GM19239 (cell line): ENCODE measurements around the gene HOXB1.
A peak's percentile ranks its signal among the peaks of the same experiment; 100 is the strongest.

Experiments
- DNase-seq: peaks from one replicate; pipeline ENCODE4 v3.0.0; 2011; ENCODE audit warnings: low spot score; ENCODE audit not compliant: insufficient read length
- FAIRE-seq: peaks from 2 replicates; lab custom pipeline; 2011; peaks lifted over from hg19 to GRCh38; lab: Jason Lieb, UNC

Gene HOXB1

DNA sequence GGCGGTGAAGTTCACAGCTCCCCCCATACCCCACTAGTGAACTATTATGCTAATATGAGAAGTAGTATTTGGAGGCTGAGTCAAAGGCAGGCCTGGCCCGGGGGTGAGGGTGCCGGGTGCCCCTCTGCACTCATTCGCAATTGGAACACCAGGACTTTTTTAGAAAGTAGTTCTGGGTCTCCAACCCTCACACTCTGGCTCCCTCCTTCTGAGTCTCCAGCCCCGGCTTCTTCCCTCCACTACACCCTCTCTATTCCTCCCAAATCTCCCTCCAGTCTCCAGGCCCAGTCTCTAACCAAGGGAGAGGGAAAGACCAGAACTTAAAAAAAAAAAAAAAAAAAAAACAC is 25.4 kb upstream of the HOXB1 start:
- FAIRE-seq = no peak
- DNase-seq = no peak

DNA sequence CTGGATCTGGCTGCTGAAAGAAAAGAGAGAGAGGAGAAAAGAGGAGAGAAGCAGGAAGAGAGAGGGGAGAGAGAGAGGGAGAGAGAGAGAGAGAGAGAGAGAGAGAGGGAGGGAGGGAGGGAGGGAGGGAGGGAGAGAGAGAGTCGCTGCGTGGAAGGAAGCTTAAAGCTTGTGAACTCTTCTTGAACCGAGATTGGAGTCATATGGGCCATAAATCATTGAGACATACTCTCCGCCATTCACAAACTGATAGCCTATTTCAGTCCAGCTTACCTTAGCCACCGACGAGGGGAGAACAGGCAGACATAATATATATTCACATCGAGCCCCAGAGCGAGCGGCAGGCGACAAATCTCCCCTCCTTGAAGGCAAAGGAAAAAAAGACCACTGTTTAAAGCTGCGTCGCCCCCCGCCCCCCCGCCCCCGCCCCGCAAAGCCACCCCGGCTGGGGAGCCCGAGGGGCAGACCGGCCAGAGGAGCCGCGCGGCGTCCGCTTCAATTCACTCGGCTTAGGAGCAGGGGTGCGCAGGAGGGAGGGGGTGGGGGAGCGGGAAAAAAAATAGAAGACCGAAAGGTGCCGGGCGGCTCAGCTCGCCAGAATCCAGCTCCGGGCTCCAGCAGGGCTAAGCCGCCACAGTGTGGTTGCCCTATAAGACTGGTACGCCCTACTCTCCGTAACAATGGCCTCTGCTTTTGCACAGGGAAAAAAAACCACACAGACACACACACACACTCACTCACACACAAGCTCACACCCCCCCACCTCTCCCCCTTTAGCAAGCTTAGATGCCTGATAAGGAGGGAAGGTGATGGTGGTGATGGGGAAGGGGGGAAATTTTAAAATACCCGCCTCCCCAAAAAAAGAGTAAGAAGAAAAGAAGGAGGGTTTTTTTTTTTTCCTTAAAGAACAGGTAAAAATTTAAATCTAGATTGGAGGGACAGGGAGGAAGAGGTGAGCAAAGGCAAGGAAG is 24.7 kb upstream of the HOXB1 start:
- DNase-seq (no peak), FAIRE-seq (no peak)

DNA sequence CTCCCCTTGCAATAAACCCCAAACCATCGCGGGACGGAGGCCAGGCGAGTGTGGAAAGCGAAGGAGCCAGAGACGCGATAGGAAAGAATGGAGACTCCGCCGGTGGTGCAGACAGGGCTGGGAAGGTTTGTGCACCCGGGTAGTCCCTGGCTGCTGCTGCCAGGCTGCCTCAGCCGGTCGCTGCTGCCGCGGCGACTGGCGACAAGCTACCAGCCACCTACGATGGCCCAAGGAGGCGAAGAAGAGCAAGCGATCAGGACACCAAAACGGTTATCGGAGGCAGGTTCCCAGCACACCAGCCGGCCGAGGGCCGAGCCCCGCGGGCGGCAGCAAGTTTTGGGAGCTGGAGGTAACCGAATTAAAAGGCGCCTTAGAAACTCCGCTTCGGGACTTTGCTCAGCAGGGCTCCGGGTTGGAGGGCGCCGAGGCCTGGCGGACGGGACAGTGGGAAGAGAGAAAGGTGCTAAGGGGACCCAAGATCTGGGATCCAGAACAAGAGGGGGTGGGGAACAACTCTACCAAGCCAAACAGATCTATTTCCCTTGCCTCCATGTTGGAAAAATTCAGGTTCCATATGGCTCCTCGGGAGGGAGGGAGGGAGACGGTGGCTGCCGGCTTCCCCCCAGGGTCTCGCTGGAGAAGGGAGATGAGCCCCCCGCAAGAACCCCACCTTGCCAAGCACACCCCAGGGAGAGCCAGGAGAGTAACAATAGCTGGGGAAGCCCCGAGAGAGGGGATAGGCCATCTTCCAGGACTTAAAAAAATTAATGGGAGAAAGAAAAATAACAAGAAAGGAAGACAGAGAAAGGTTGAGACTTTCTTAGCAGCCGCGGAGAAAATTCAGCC is 23.8 kb upstream of the HOXB1 start:
- DNase-seq (no peak), FAIRE-seq (no peak)

DNA sequence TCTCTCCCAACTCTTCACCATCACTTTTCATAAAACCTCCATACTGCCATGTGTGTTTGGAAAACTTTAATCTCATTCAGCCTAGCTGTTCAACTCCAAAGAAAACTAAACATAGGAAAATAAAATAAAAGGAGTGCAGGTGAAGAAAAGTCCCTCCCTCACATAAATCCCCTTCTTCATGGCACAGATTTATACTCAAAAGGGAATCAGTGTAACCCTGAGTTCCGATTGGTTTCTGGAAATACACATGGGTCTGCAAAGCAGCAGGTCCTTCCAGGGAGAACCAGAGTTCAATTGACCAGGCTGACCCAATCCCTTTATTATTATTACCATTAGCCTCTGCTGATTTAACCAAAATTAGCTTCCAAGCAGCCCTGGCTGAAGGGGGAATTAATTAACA is 23.0 kb upstream of the HOXB1 start:
- FAIRE-seq (peak; percentile 11), DNase-seq (no peak)

DNA sequence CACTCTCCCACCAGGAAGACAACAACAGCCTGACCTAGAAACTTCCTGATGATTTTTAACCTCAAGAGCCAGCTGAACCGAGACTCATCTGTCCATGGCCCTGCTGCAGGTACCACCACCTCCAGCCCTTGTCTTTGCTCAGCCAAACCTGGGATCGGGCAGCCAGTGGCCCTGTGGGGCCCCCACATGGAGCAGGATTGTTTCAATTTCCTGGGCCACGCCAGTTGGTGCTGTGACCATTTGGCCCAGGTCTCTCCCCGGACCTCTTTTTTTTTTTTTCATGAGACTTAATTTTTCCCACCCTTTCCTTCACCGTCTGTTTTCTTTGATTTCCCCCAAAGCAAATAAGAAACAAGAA is 22.4 kb upstream of the HOXB1 start:
- FAIRE-seq (no peak), DNase-seq (no peak)

DNA sequence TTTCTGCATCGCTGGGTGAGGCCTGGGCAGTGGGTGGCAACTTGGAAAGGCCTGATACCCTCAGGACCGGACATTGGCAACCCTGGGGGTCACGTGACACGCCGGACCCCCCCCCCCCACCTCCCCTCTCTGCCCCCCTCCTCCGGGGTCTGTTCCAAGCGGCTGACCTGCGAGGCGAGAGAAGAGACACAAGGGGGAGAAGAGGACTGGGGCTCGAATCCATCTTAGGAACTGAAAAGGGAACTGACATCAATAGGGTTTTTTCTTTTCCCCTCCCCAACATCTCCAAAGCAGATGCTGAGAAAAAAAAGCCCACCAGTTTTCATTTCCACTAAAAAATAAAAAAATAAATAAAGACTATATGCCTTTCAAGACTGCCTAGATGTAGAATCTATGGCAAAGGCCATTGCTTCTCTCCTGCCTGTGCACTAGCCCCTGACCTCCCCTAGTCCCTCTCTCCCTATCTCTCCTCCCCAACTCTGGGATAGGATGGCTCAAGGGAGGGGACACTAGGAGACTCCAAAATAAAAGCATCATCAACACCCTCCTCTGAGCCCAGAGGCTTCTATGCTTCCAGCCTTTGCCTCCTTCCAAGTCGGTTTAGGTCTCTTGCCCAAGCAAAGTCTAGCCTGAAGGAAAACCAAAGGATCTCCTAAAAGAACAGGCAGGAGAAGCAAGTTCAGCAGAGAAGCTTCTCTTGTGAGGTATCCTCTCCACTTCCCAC is 21.8 kb upstream of the HOXB1 start:
- DNase-seq (no peak), FAIRE-seq (peak; percentile 8)

DNA sequence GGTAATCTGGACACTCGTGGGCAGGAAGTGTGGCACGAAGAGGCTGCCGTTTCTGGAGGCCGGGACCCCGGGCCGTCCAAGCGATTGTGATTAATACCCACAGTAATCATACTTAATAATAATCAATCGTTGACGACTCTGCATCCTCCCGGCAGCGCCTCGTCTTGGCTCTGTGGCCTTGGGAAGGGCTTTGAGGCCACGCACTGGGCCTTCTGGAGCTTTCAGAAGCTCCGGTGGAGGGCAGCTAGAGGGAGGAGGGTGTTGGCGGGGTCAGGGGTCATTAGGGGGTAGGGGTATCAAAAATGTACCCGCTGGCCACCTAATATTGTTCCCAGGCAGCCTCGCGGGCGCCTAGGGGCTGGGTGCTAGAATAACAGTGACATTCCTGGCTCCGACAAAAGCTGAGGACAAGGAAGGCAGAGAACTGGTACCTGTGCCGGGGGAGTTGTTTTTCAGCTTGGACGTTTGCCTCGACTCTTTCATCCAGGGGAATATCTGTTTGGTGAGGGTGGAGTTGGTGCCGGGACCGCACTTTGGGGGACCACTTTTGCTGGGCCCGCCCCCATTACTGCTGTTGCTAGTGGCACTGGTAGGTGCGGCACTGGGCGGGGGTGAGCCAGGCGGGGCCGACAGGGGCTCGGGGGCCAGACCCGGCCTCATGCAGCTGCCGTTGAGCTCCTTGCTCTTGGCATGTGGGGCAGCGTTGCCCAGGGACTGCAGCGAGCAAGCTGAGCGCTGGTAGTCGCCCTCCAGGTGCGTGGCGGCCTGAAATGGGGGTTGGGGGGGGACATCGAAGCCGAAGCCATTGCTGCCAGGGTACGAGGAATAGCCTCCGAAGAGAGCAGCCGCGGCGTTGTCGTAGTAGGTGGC is 21.0 kb upstream of the HOXB1 start:
- FAIRE-seq = no peak
- no peak for DNase-seq

DNA sequence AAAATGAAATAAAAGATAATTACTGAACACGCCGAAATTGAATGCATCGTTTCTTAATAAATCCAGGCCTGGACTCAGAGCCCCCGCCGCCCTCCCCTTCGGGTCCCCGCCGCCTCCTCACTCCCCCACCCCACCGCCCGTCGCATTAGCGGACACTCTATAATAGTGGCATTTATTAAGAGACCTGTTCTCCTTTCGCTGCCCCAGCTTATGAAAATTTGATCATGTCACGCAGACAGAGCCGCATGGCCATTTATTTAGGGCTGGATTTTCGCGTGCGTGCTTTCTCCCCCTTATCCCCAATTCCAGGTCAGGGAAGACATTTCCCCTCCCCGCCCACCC is 20.4 kb upstream of the HOXB1 start:
- DNase-seq (no peak), FAIRE-seq (no peak)

DNA sequence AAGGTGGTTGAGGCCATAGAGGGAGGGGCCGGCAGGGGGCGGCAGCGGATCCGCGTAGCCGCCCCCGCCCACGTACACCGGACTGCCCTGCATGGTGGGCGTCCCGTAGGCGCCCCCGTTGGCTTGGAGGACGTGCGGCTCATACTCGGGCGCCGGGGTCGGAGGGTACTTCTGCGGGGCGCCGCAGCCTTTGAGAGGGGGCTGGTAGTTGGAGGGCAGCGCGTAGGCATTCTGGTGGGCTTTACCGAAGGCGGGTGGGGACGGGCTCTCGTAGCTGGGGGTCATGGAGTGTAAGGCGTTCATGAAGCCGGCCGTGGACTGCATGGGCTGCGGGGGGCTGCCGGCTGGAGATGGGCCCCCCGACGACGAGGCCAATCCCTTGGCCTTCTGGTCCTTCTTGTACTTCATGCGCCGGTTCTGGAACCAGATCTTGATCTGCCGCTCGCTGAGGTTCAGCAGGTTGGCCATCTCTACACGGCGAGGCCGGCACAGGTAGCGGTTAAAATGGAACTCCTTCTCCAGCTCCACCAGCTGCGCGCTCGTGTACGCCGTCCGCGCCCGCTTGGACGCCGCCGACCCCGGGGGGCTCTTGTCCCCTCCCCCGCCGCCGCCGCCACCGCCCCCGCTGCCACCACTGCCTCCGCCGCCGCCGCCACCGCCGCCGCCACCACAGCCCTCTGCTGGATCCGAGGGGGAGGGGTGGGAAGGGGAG is 19.8 kb upstream of the HOXB1 start:
- no peak for FAIRE-seq
- DNase-seq = no peak

DNA sequence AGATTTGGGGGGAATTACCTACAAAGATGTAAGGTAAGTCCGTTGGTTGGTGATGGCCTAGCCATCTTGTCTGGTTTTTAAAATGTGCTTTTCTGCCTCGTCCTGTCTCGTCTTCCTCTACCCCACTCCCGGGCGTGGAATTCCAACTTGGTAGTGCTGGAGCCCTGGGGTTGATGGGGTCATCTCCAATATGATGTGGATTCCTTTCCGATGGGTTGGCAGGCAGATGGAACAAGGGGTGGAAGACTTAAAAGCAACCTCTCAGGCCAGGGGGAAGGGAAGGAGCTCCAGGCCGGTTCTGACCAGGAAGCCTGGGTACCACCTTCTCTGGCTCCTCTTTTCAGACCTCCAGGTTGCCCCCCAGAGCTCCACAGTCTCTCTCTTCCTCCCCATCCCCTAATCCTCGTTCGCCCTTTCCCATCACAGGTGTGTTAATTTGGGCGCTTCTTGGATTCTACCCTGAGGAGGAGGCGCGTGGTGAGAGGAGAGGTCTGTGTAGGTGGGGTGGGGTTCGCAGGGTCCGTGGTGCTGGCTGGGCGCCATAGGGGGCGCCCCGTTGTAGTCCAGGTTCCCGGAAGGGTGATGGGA is 19.2 kb upstream of the HOXB1 start:
- DNase-seq = no peak
- FAIRE-seq = no peak

DNA sequence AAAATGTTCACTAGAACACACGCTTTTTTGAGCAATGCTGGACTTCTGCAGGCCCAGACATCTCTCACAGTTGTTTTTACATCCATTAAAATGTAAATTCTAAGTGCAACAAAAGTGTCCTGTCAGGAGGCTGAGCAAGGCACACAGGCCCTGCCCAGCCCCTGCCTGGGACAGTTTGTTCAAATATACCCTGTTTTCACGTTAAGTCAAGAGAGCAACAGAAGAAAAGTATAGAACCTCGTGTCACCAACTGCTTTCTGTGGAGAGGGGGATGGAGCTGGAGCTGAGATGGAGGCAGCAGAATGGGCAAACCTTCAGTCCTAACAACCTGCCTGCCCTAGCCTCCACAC is 18.4 kb upstream of the HOXB1 start:
- FAIRE-seq (no peak), DNase-seq (no peak)

DNA sequence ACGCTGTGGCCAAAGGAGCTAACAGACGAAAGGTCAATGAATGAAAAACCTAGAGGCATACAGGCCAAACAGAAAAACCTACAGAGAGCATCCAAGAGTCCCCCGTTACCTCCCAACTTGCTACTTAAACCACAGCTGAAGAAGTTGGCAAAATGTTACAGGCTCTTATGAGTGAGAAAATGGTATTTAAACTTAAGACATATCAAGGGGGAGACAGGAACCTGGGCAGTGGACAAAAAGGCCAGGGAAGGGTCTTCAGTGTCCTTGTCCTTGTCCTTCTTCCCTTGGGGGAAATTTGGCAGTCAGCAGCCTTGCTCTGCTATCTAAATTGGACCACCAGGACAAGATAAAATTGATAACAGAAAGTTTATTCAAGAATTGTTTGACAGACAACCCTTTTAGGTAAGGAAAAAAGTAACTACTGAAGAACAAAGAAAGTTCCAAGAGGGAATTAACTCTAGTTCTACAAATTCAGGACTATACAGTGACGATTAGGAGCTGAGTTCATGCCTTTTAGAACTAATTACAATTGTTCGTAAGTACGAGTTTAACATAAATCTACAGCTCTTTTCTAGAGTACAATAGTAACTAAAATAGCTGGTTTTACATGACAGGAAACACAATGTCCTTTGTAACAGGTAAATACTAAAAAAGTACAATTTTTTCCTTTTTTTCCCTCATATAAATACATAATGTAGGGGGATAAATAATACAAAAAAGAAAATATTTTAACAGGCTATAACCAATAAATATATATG is 17.9 kb upstream of the HOXB1 start:
- DNase-seq (no peak), FAIRE-seq (peak; percentile 66)

DNA sequence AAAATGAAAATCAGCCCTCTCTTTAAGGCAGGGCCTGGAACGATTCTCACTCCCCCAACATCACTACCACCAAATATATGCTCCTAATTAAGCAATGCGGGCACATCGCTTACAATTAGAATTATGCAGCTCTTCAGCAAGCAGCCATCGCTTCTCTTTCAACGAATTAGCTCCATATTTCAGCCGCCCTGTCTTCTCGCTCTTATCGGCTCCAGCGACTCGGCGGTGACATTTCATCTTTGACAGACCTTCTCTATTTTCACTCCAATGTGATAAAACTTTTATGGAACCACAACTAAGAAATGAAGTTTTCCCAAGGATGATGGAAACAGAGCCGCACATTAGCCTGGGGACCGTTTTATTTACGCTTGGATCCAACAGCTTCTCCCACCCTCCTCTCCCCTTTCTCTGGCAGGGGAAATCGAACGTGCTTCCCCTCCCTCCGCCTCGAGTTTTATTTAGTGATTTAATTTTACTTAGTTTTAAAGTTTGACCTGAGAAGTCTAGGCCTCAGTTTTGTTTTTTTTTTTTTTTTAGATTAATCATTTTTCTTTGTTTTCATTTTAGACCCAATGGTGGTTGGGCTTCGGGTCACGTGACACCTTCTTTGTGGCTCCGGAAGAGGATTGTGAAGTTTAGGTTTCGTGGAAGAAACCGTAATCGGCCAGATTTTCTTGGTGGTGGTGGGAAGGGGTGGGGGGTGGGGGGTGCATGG is 17.2 kb upstream of the HOXB1 start:
- no peak for DNase-seq
- FAIRE-seq = no peak

DNA sequence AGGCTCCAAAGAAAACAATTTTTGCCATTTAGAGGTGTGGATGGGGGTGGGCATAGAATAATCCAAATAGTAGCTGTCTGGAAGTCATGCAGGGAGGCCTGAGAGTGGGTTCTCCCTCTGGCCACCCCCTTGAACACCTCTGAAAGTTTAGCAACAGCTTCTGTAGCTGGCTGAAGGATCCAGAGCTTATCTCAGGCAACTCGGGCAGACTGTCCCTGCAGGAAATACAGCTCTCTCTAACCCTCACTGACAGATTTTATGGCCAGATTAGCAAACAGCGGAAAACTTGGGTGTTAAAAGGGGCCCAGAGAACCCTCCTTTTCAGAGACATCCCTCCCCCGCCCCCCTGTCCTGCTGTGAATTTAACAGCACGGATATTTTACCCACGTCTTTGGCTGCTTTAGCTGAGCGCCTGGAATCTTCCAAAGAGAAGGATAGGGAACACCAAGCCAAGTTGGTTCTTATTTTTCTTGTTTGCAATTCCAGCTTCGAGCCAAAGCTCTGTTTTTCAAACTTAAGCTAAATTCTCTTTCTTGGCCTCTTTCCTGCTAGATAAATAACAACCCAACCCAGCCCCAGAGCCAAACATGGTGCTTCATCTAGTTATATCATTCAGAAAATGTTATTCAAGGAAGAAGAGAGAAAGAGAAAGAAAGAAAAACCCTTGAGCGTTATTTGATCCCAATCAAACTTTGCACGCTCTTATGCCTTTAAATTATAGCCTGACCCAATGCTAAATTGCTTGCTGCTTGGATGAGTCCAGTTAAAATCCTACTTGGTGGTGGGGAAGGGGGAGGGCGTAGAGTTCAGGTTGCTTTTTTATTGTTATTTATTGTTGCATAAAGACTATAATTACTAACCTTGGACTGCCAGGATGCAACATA is 16.4 kb upstream of the HOXB1 start:
- FAIRE-seq (peak; percentile 31), DNase-seq (no peak)

DNA sequence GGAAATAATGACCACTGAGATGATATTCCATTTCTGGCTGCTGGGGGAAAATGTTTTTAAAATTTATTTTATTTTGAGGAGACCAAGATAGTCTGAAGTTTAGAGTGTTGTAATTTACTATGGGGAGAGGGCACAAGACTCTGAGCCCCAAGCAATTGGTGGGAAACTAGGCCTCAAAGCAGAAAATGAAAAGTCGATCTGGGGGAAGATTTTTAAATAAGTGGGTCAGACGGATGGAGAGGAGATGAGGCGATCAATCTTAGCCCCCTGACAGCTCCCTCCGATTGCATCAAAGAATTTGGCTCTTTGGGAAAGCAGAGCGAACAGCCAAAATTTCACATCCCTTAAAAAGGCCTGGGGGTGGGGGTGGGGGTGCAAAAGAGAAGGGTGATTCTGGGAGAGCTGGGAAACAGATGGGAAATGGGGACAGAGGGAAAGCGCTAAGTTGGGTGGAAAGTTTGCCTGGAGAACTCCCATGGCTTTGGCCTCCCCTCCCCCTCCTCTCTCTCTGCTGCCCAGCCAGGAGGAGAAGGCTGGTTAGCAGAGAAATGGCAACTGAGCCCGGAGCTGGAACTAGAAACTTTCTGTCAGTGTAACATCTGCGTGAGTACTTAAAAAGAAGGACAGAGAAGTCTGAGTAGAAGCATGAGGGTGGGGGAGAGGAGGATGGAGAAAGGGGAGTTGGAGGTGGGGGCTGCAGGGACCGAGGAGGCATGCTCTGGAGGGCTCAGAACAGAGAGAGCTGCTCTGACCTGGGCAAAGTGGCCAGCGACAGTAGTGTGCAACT is 15.5 kb upstream of the HOXB1 start:
- peak; percentile 63 for FAIRE-seq
- DNase-seq = no peak

DNA sequence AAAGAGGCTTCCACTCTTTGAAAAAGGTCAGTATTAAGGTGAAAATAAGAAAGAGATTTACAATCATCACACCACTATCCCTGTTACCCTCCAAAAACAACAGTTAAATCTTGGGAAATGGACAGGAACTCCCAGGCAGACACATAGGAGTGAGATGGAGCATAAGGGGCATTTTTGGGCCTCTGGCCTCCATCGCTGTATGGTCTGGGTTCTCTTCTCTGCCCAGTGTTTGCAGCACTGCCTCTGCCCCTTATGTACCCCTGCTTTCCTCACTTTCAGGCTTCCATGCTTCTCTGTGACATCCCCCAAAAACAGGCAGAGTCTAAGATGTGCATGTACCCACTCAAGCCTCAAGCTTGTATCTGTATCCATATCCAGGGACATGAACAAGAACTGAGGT is 14.7 kb upstream of the HOXB1 start:
- DNase-seq (no peak), FAIRE-seq (peak; percentile 45)
